K562 (cell line): ENCODE measurements around the gene SCYL1. TPM values are rescaled to one million over a fixed set of nuclear protein-coding genes. Genes with fewer than 3 reads are reported as not detected.
A peak's percentile ranks its signal among the peaks of the same experiment; 100 is the strongest.

Experiments
- ATAC-seq: fragments of 200-7000 bp; cut with Tn5 transposase; 3 replicates; pipeline ENCODE4 v1.9.1; 2020; ENCODE audit warnings: moderate library complexity
- BruUV-seq: library from RNA; stranded (reverse); fragments of 400-500 nt; replicated peaks from 2 replicates; lab custom pipeline; 2021; lab: Mats Ljungman, UMichigan
- CTCF ChIA-PET: fragments of 300-600 bp; formaldehyde crosslinking; extraction: SDS; loops from one replicate; lab custom pipeline; 2021; ENCODE audit warnings: low intra/inter-chr PET ratio; lab: Yijun Ruan, JAX
- POLR2A ChIA-PET: fragments of 300-600, 350-650 bp; sonication (Branson Sonifier 250); formaldehyde crosslinking; extraction: SDS; loops from one replicate; lab custom pipeline; 2021; ENCODE audit warnings: antibody characterized with exemption, inconsistent platforms; lab: Yijun Ruan, JAX
- DNase-seq, 4 experiments: peaks; one replicate each; pipeline versions ENCODE4 v3.0.0 to v3.0.0-alpha.2; 2011 to 2018; ENCODE audit warnings: low spot score in 3 of 4, mixed read lengths in 3 of 4; ENCODE audit errors: extremely low read depth in 1 of 4
- FAIRE-seq: peaks from 2 replicates; lab custom pipeline; 2011; peaks lifted over from hg19 to GRCh38; lab: Jason Lieb, UNC
- H2AFZ ChIP-seq: 2 replicates; pipeline ENCODE4 v1.6.0; 2011; ENCODE audit warnings: low read depth, low read length, control low read depth, inconsistent platforms
- H3K27ac ChIP-seq: fragments of 200-600 bp; 3 replicates; pipeline ENCODE4 v1.8.0; 2011; ENCODE audit warnings: low read depth, mild to moderate bottlenecking, control low read depth, inconsistent platforms, low read length, moderate library complexity, mixed read lengths; ENCODE audit errors: extremely low read depth
- H3K27me3 ChIP-seq, 2 experiments: fragments of 300-600 bp in 1 of 2; 2 replicates in 1 of 2; 3 replicates in 1 of 2; pipeline versions ENCODE4 v1.6.0 to v1.8.0; 2011; ENCODE audit warnings: inconsistent platforms in 2 of 2, low read length in 2 of 2, mild to moderate bottlenecking in 1 of 2, mixed read lengths in 1 of 2, moderate library complexity in 1 of 2; ENCODE audit not compliant: control insufficient read depth in 2 of 2, insufficient read depth in 2 of 2
- H3K36me3 ChIP-seq: fragments of 300-600 bp; 3 replicates; pipeline ENCODE4 v1.8.0; 2011; ENCODE audit warnings: mild to moderate bottlenecking, low read length, inconsistent platforms; ENCODE audit not compliant: control insufficient read depth, insufficient read depth
- H3K4me1 ChIP-seq, 2 experiments: fragments of 200-600 bp in 1 of 2; replicated peaks in 1 of 2; 2 replicates in 1 of 2; 3 replicates in 1 of 2; pipeline versions ENCODE4 v1.5.1 to v1.8.0; 2011; ENCODE audit warnings: inconsistent platforms in 2 of 2, low read length in 2 of 2, mild to moderate bottlenecking in 1 of 2, mixed read lengths in 1 of 2, moderate library complexity in 1 of 2; ENCODE audit not compliant: control insufficient read depth in 2 of 2, insufficient read depth in 2 of 2
- H3K4me2 ChIP-seq: 2 replicates; pipeline ENCODE4 v1.6.1; 2011; ENCODE audit warnings: low read length, control low read depth, inconsistent platforms, mixed read lengths; ENCODE audit not compliant: insufficient read depth
- H3K4me3 ChIP-seq: fragments of 200-600 bp; sonication (generic), shearing (Covaris generic); 2 replicates; pipeline ENCODE4 v1.5.1; 2016; ENCODE audit warnings: control low read depth, inconsistent platforms
- H3K79me2 ChIP-seq: fragments of 200-600 bp; 3 replicates; pipeline ENCODE4 v1.8.0; 2011; ENCODE audit warnings: low read length, inconsistent platforms; ENCODE audit not compliant: control insufficient read depth, insufficient read depth
- H3K9ac ChIP-seq, 2 experiments: 2 replicates each; pipeline versions ENCODE4 v1.6.0 to v1.6.1; 2011; ENCODE audit warnings: low read depth in 2 of 2, low read length in 2 of 2, control low read depth in 1 of 2, inconsistent platforms in 1 of 2, mild to moderate bottlenecking in 1 of 2, mixed read lengths in 1 of 2; ENCODE audit not compliant: insufficient read depth in 1 of 2
- H3K9me1 ChIP-seq: one replicate; pipeline ENCODE4 v1.6.0; 2011; ENCODE audit warnings: inconsistent platforms, mild to moderate bottlenecking, low read length, moderate library complexity; ENCODE audit not compliant: control insufficient read depth, insufficient read depth
- H3K9me3 ChIP-seq: replicated peaks from 2 replicates; pipeline ENCODE4 v1.5.1; 2011; ENCODE audit warnings: low read depth, low read length, inconsistent platforms; ENCODE audit not compliant: control insufficient read depth, insufficient read depth
- H4K20me1 ChIP-seq: replicated peaks from 2 replicates; pipeline ENCODE4 v1.6.1; 2011; ENCODE audit warnings: low read length, inconsistent platforms, mixed read lengths; ENCODE audit not compliant: control insufficient read depth, insufficient read depth
- MCM5 ChIP-seq: fragments of 450-650 bp; IDR thresholded peaks from 2 replicates; pipeline ENCODE4 v1.6.1; 2016; ENCODE audit warnings: low read depth
- XRCC5 ChIP-seq: fragments of 200-400 bp; formaldehyde crosslinking; IDR thresholded peaks from 2 replicates; pipeline ENCODE4 v1.6.1; 2017; ENCODE audit warnings: low read depth, mild to moderate bottlenecking, low read length
- WGBS: fragments of 100-300 bp; shearing (Covaris generic); methylation state at CpG from one replicate; pipeline ENCODE4 v1.1.6; 2016; ENCODE audit warnings: low coverage, mixed read lengths; ENCODE audit not compliant: insufficient coverage; ENCODE audit errors: missing lambda C conversion rate; 5-methylcytosine and 5-hydroxymethylcytosine counted together
- in situ Hi-C: fragments of 300-500 bp; cut with MboI; formaldehyde crosslinking; loops from 4 replicates; pipeline ENCODE4 v1.15.0; 2018; ENCODE audit warnings: inconsistent platforms, mixed read lengths
- intact Hi-C: fragments of 100-400 bp; cut with micrococcal nuclease; formaldehyde crosslinking; loops from 2 replicates; pipeline ENCODE4 v1.14.2; 2022
- polyA plus RNA-seq, 8 experiments: library from polyadenylated mRNA; depleted of rRNA in 4 of 8; stranded (reverse) in 5 of 8; unstranded in 3 of 8; fragments of >200 nt; fragmentation: Nextera tagmentation in 2 of 8; fragmentation: Illumina TruSeq in 1 of 8; extraction: Ambion mirVana in 2 of 8; extraction: Trizol in 1 of 8; gene quantifications; 2 replicates each; pipeline versions ENCODE4 v1.2.1 to v1.2.3, GENCODE V29; 2011 to 2014; ENCODE audit warnings: inconsistent platforms in 1 of 8, missing spikeins in 1 of 8
- total RNA-seq, 7 experiments: library from RNA; depleted of rRNA in 6 of 7; stranded (reverse); fragments of >200 nt in 6 of 7; fragmentation: Illumina TruSeq in 2 of 7; extraction: Trizol in 2 of 7; gene quantifications; 2 replicates each; pipeline versions ENCODE4 v1.2.1 to v1.2.3, GENCODE V29; 2011 to 2021; ENCODE audit warnings: low replicate concordance in 1 of 7
- TF ChIP-seq, protein P1 (sequence below): sonication (generic); formaldehyde crosslinking; IDR thresholded peaks from 2 replicates; pipeline ENCODE4 v1.9.0; 2022; ENCODE audit warnings: mild to moderate bottlenecking, missing genetic modification reagents
- TF ChIP-seq, protein P2 (sequence below), 3 experiments: IDR thresholded peaks in 2 of 3; conservative IDR thresholded peaks in 1 of 3; 2 replicates each; pipeline ENCODE4 v1.5.1; 2011 to 2012; ENCODE audit warnings: low read length in 3 of 3, mild to moderate bottlenecking in 3 of 3, control low read depth in 2 of 3, improper control_type of control experiment in 1 of 3, inconsistent platforms in 1 of 3, low read depth in 1 of 3, mixed read lengths in 1 of 3, moderate library complexity in 1 of 3; ENCODE audit not compliant: insufficient read depth in 2 of 3

The SCYL1 gene
- total and polyA plus RNA-seq, 9 of the 15 experiments (the other 6 are each of a cell fraction or from before 2014, with no cell fraction given), result 1.9 to 145 (median 57.6) TPM

DNA sequence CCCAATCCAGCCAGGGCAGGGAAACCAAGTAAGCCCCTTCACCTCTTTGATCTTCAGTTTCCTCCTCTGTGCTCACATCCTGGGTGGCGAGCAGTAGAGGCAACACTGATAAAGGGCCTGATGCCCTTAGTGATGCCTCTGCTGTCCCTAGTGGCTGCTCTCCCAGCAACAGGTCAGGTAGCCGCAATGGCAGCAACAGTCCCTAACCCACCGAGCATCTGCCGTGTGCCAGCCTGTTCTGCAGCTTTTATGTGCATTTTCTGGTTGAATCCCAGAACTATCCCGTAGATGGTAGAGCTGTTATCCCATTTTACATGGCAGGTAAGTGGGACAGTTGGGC is 5.2 kb downstream of the SCYL1 start:
- H4K20me1 ChIP-seq, result 0 out of 2 replicates have a peak, but pooled peaks cover 7% of the 10 kb centered on the region
- no TSS peak for BruUV-seq
- intact Hi-C loops, result no loop called here
- H2AFZ ChIP-seq, result no peak overlapping the region
- in situ Hi-C loops, result no loop called here
- peak; percentile 45; the same call in 2 of the 3 replicates for ATAC-seq
- no peak overlapping the region for H3K27ac ChIP-seq
- peaks cover 4% of the 10 kb centered on the region for H3K9me1 ChIP-seq
- H3K4me2 ChIP-seq, result no peak overlapping the region
- no peaks in the 10 kb centered on the region for H3K27me3 ChIP-seq
- TF ChIP-seq, protein P1, sequence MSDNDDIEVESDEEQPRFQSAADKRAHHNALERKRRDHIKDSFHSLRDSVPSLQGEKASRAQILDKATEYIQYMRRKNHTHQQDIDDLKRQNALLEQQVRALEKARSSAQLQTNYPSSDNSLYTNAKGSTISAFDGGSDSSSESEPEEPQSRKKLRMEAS (CRISPR knock-in tag), result peak; percentile 7; the same call in 1 of the 2 replicates
- TF ChIP-seq XRCC5, result 0 out of 2 replicates have a peak, but pooled peaks have one; percentile 24
- TF ChIP-seq, protein P2, sequence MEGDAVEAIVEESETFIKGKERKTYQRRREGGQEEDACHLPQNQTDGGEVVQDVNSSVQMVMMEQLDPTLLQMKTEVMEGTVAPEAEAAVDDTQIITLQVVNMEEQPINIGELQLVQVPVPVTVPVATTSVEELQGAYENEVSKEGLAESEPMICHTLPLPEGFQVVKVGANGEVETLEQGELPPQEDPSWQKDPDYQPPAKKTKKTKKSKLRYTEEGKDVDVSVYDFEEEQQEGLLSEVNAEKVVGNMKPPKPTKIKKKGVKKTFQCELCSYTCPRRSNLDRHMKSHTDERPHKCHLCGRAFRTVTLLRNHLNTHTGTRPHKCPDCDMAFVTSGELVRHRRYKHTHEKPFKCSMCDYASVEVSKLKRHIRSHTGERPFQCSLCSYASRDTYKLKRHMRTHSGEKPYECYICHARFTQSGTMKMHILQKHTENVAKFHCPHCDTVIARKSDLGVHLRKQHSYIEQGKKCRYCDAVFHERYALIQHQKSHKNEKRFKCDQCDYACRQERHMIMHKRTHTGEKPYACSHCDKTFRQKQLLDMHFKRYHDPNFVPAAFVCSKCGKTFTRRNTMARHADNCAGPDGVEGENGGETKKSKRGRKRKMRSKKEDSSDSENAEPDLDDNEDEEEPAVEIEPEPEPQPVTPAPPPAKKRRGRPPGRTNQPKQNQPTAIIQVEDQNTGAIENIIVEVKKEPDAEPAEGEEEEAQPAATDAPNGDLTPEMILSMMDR (IDR thresholded peaks at IDR 0.05 in 2 of 3, conservative IDR thresholded peaks at IDR 0.05 in 1 of 3; ENCODE audit: insufficient read depth in 2 of 3, low read depth in 1 of 3, low read length in 3 of 3), result peak; percentile 26 to 52 (median 37); a peak in 5 of 6 replicates
- no peak for TF ChIP-seq MCM5
- CTCF ChIA-PET, result no interaction called here
- H3K9ac ChIP-seq, result 0 out of 4 replicates have a peak overlapping the region, but pooled peaks of 1 of the 2 experiments have one; percentile 8
- POLR2A ChIA-PET, result interaction anchor here (0.5 to 1.5 kb wide), 7 partner anchors 14 to 176 kb away, joined by 3 to 6 read pairs (median 3); no protein-coding TSS in a partner anchor
- no peaks in the 10 kb centered on the region for H3K9me3 ChIP-seq
- peak in 1 of 4 experiments; percentile 10 for DNase-seq
- H3K4me3 ChIP-seq, result no peak overlapping the region
- no peak for FAIRE-seq
- H3K4me1 ChIP-seq, result peaks cover 8 to 29% of the 10 kb centered on the region in 2 experiments; a peak in 4 of 5 replicates
- peaks cover 78% of the 10 kb centered on the region; the same call in 2 of the 3 replicates for H3K36me3 ChIP-seq
- 89% methylated on average over 5 of the region's 5 CpGs for WGBS
- H3K79me2 ChIP-seq, result peaks cover 21% of the 10 kb centered on the region
